ENCODE measurements around the gene SLC7A11. TPM values are rescaled to one million over a fixed set of nuclear protein-coding genes. Genes with fewer than 3 reads are reported as not detected.

The SLC7A11 gene
- total RNA-seq, 2 donors from 2014 or later, result 0.05 to 0.60 TPM

- Mint-ChIP-seq H3K27ac (no peak overlapping the region), H3K4me1 (peaks cover 6% of the 10 kb centered on the region), H3K27me3 (no peaks in the 10 kb centered on the region), H3K36me3 (ENCODE audit: low read depth) (no peaks in the 10 kb centered on the region), H3K4me3 (no peak overlapping the region)
- H3K9me3 ChIP-seq (ENCODE audit: control insufficient read depth, low read length, poor library complexity, severe bottlenecking), result no peaks in the 10 kb centered on the region
- no peak for DNase-seq
- ATAC-seq, result no peak
Measured at GRCh38 chr4:138259824-138260223, 17.7 kb upstream of the SLC7A11 start.

- DNase-seq, result no peak
- Mint-ChIP-seq H3K27ac (no peak overlapping the region), H3K4me1 (peaks cover 6% of the 10 kb centered on the region), H3K4me3 (no peak overlapping the region), H3K36me3 (ENCODE audit: low read depth) (no peaks in the 10 kb centered on the region), H3K27me3 (no peaks in the 10 kb centered on the region)
- no peaks in the 10 kb centered on the region for H3K9me3 ChIP-seq (ENCODE audit: control insufficient read depth, low read length, poor library complexity, severe bottlenecking)
- ATAC-seq, result no peak
Measured at GRCh38 chr4:138259271-138259670, 17.1 kb upstream of the SLC7A11 start.

GRCh38 chr4:138256608-138257007 lies 14.5 kb upstream of the SLC7A11 start:
- H3K27ac Mint-ChIP-seq, result no peak overlapping the region
- no peaks in the 10 kb centered on the region for H3K9me3 ChIP-seq (ENCODE audit: control insufficient read depth, low read length, poor library complexity, severe bottlenecking)
- DNase-seq (no peak), ATAC-seq (no peak)
- H3K27me3 Mint-ChIP-seq, result no peaks in the 10 kb centered on the region
- H3K4me3 Mint-ChIP-seq, result no peak overlapping the region
- no peaks in the 10 kb centered on the region for H3K36me3 Mint-ChIP-seq (ENCODE audit: low read depth)
- peaks cover 6% of the 10 kb centered on the region for H3K4me1 Mint-ChIP-seq

- DNase-seq (no peak), ATAC-seq (no peak)
- no peaks in the 10 kb centered on the region for H3K27me3 Mint-ChIP-seq
- H3K36me3 Mint-ChIP-seq (ENCODE audit: low read depth), result no peaks in the 10 kb centered on the region
- no peak overlapping the region for H3K4me3 Mint-ChIP-seq
- no peak overlapping the region for H3K27ac Mint-ChIP-seq
- H3K9me3 ChIP-seq (ENCODE audit: control insufficient read depth, low read length, poor library complexity, severe bottlenecking), result no peaks in the 10 kb centered on the region
- H3K4me1 Mint-ChIP-seq, result peaks cover 6% of the 10 kb centered on the region
Measured at GRCh38 chr4:138255917-138256597, 13.9 kb upstream of the SLC7A11 start.

- no peaks in the 10 kb centered on the region for H3K36me3 Mint-ChIP-seq (ENCODE audit: low read depth)
- H3K27me3 Mint-ChIP-seq, result no peaks in the 10 kb centered on the region
- H3K4me3 Mint-ChIP-seq, result no peak overlapping the region
Measured at GRCh38 chr4:138252551-138252950, 10.4 kb upstream of the SLC7A11 start.

GRCh38 chr4:138251938-138252337 lies 9.8 kb upstream of the SLC7A11 start:
- DNase-seq (no peak), ATAC-seq (no peak)
- no peaks in the 10 kb centered on the region for H3K36me3 Mint-ChIP-seq (ENCODE audit: low read depth)
- H3K9me3 ChIP-seq (ENCODE audit: control insufficient read depth, low read length, poor library complexity, severe bottlenecking), result no peaks in the 10 kb centered on the region
- H3K4me1 Mint-ChIP-seq, result peaks cover 6% of the 10 kb centered on the region
- H3K27ac Mint-ChIP-seq, result no peak overlapping the region
- no peak overlapping the region for H3K4me3 Mint-ChIP-seq
- H3K27me3 Mint-ChIP-seq, result no peaks in the 10 kb centered on the region

More at GRCh38 chr4:138252551-138252950, 10.4 kb upstream of the SLC7A11 start:
- no peak for DNase-seq
- Mint-ChIP-seq H3K4me1 (peaks cover 6% of the 10 kb centered on the region), H3K27ac (no peak overlapping the region)
- ATAC-seq, result no peak
- no peaks in the 10 kb centered on the region for H3K9me3 ChIP-seq (ENCODE audit: control insufficient read depth, low read length, poor library complexity, severe bottlenecking)

GRCh38 chr4:138249132-138249531 lies 7.0 kb upstream of the SLC7A11 start:
- Mint-ChIP-seq H3K27me3 (no peaks in the 10 kb centered on the region), H3K27ac (no peak overlapping the region), H3K4me1 (no peaks in the 10 kb centered on the region), H3K36me3 (ENCODE audit: low read depth) (no peaks in the 10 kb centered on the region), H3K4me3 (no peak overlapping the region)
- ATAC-seq (no peak), DNase-seq (no peak)
- H3K9me3 ChIP-seq (ENCODE audit: control insufficient read depth, low read length, poor library complexity, severe bottlenecking), result no peaks in the 10 kb centered on the region

- Mint-ChIP-seq H3K27me3 (no peaks in the 10 kb centered on the region), H3K36me3 (ENCODE audit: low read depth) (no peaks in the 10 kb centered on the region), H3K4me1 (no peaks in the 10 kb centered on the region), H3K27ac (no peak overlapping the region), H3K4me3 (no peak overlapping the region)
- no peaks in the 10 kb centered on the region for H3K9me3 ChIP-seq (ENCODE audit: control insufficient read depth, low read length, poor library complexity, severe bottlenecking)
- no peak for ATAC-seq
- DNase-seq, result no peak
Measured at GRCh38 chr4:138248058-138248457, 5.9 kb upstream of the SLC7A11 start.

GRCh38 chr4:138247643-138248042 lies 5.5 kb upstream of the SLC7A11 start:
- no peak for DNase-seq
- no peaks in the 10 kb centered on the region for H3K36me3 Mint-ChIP-seq (ENCODE audit: low read depth)
- H3K9me3 ChIP-seq (ENCODE audit: control insufficient read depth, low read length, poor library complexity, severe bottlenecking), result no peaks in the 10 kb centered on the region
- H3K4me3 Mint-ChIP-seq, result no peak overlapping the region
- no peak overlapping the region for H3K27ac Mint-ChIP-seq
- no peaks in the 10 kb centered on the region for H3K27me3 Mint-ChIP-seq
- no peak for ATAC-seq
- no peaks in the 10 kb centered on the region for H3K4me1 Mint-ChIP-seq

GRCh38 chr4:138243369-138243768 lies 1.2 kb upstream of the SLC7A11 start:
- DNase-seq, result no peak
- Mint-ChIP-seq H3K4me1 (peaks cover 7% of the 10 kb centered on the region), H3K36me3 (ENCODE audit: low read depth) (no peaks in the 10 kb centered on the region), H3K27me3 (no peaks in the 10 kb centered on the region), H3K27ac (no peak overlapping the region), H3K4me3 (no peak overlapping the region)
- ATAC-seq, result no peak
- H3K9me3 ChIP-seq (ENCODE audit: control insufficient read depth, low read length, poor library complexity, severe bottlenecking), result no peaks in the 10 kb centered on the region

- DNase-seq (no peak), ATAC-seq (no peak)
- H3K27ac Mint-ChIP-seq, result no peak overlapping the region
- no peaks in the 10 kb centered on the region for H3K27me3 Mint-ChIP-seq
- H3K36me3 Mint-ChIP-seq (ENCODE audit: low read depth), result no peaks in the 10 kb centered on the region
- peaks cover 7% of the 10 kb centered on the region for H3K4me1 Mint-ChIP-seq
- H3K9me3 ChIP-seq (ENCODE audit: control insufficient read depth, low read length, poor library complexity, severe bottlenecking), result no peaks in the 10 kb centered on the region
- H3K4me3 Mint-ChIP-seq, result no peak overlapping the region
Measured at GRCh38 chr4:138242834-138243156, 646 bp upstream of the SLC7A11 start.

GRCh38 chr4:138241281-138242075 lies 671 bp downstream of the SLC7A11 start:
- ATAC-seq, result no peak
- no peak for DNase-seq
- no peaks in the 10 kb centered on the region for H3K9me3 ChIP-seq (ENCODE audit: control insufficient read depth, low read length, poor library complexity, severe bottlenecking)
- Mint-ChIP-seq H3K27ac (no peak overlapping the region), H3K4me1 (peaks cover 7% of the 10 kb centered on the region), H3K36me3 (ENCODE audit: low read depth) (no peaks in the 10 kb centered on the region), H3K4me3 (peak overlapping the region; percentile 49), H3K27me3 (no peaks in the 10 kb centered on the region)

- no peaks in the 10 kb centered on the region for H3K27me3 Mint-ChIP-seq
- no peaks in the 10 kb centered on the region for H3K36me3 Mint-ChIP-seq (ENCODE audit: low read depth)
- no peak for ATAC-seq
- H3K9me3 ChIP-seq (ENCODE audit: control insufficient read depth, low read length, poor library complexity, severe bottlenecking), result no peaks in the 10 kb centered on the region
- no peak overlapping the region for H3K27ac Mint-ChIP-seq
- H3K4me3 Mint-ChIP-seq, result no peak overlapping the region
- peaks cover 7% of the 10 kb centered on the region for H3K4me1 Mint-ChIP-seq
- DNase-seq, result no peak
Measured at GRCh38 chr4:138239491-138239890, 2.7 kb downstream of the SLC7A11 start.
